H7 (cell line): Measurements from ENCODE around the gene MVK. TPM values are rescaled to one million over a fixed set of nuclear protein-coding genes. Genes with fewer than 3 reads are reported as not detected.
"Not testable (repeated sequence)": the region's sequence is repeated elsewhere in the genome, so short reads cannot be mapped to it uniquely, and the experiment has no call there.

Source experiments
- DNase-seq: peaks from one replicate; pipeline ENCODE4 v3.0.0; 2012
- H3K27me3 ChIP-seq: 2 replicates; pipeline ENCODE4 v1.6.0; 2011; ENCODE audit warnings: mild to moderate bottlenecking, low read length; ENCODE audit not compliant: control insufficient read depth, insufficient read depth
- H3K36me3 ChIP-seq: replicated peaks from 2 replicates; pipeline ENCODE4 v1.5.1; 2011; ENCODE audit warnings: low read length; ENCODE audit not compliant: control insufficient read depth, insufficient read depth
- H3K4me3 ChIP-seq: 2 replicates; pipeline ENCODE4 v1.5.1; 2011; ENCODE audit warnings: low read depth, mild to moderate bottlenecking, control low read depth, low read length, moderate library complexity; ENCODE audit not compliant: insufficient read depth
- total RNA-seq: library from RNA; depleted of rRNA; stranded (reverse); fragments of >200 nt; shearing (Covaris generic); gene quantifications from 2 replicates; pipeline ENCODE4 v1.2.3, GENCODE V29; 2014

MVK gene
- total RNA-seq, 1 experiment from 2014 or later, result 47.1 TPM

GRCh38 chr12:109596418-109597244 is 23.0 kb downstream of the MVK start:
- Histone ChIP-seq H3K36me3 (peaks cover under 1% of the 10 kb centered on the region), H3K27me3 (no peaks in the 10 kb centered on the region), H3K4me3 (no peak overlapping the region)
- peak; percentile 70 for DNase-seq

GRCh38 chr12:109597414-109597794 is 23.8 kb downstream of the MVK start:
- no peaks in the 10 kb centered on the region for H3K27me3 ChIP-seq
- no peaks in the 10 kb centered on the region; the same call in 1 of the 2 replicates for H3K36me3 ChIP-seq
- no peak overlapping the region for H3K4me3 ChIP-seq
- DNase-seq, result no peak

- Histone ChIP-seq H3K36me3 (no peaks in the 10 kb centered on the region; the same call in 1 of the 2 replicates), H3K4me3 (no peak overlapping the region), H3K27me3 (no peaks in the 10 kb centered on the region)
- peak; percentile 98 for DNase-seq
Observed at GRCh38 chr12:109597795-109598427, 24.3 kb downstream of the MVK start.

- Histone ChIP-seq H3K27me3 (no peaks in the 10 kb centered on the region), H3K4me3 (no peak overlapping the region), H3K36me3 (no peaks in the 10 kb centered on the region; the same call in 1 of the 2 replicates)
- DNase-seq, result no peak
Observed at GRCh38 chr12:109598428-109598854, 24.8 kb downstream of the MVK start.

- Histone ChIP-seq H3K27me3 (no peaks in the 10 kb centered on the region), H3K36me3 (no peaks in the 10 kb centered on the region; the same call in 1 of the 2 replicates), H3K4me3 (no peak overlapping the region)
- DNase-seq, result no peak
Observed at GRCh38 chr12:109599087-109599486, 25.5 kb downstream of the MVK start.

- Histone ChIP-seq H3K4me3 (no peak overlapping the region), H3K36me3 (no peaks in the 10 kb centered on the region), H3K27me3 (no peaks in the 10 kb centered on the region)
- DNase-seq, result no peak
Observed at GRCh38 chr12:109600481-109600880, 26.9 kb downstream of the MVK start.

GRCh38 chr12:109600995-109601394 is 27.4 kb downstream of the MVK start:
- Histone ChIP-seq H3K4me3 (no peak overlapping the region), H3K27me3 (no peaks in the 10 kb centered on the region), H3K36me3 (no peaks in the 10 kb centered on the region)
- DNase-seq, result peak; percentile 22

- Histone ChIP-seq H3K27me3 (no peaks in the 10 kb centered on the region), H3K4me3 (no peak overlapping the region), H3K36me3 (no peaks in the 10 kb centered on the region)
- DNase-seq, result no peak
Observed at GRCh38 chr12:109601557-109601956, 28.0 kb downstream of the MVK start.

GRCh38 chr12:109602132-109602531 is 28.5 kb downstream of the MVK start:
- not testable (repeated sequence) for H3K4me3 ChIP-seq, H3K36me3 ChIP-seq, H3K27me3 ChIP-seq, DNase-seq

- DNase-seq, result no peak
- no peak overlapping the region for H3K4me3 ChIP-seq
- no peaks in the 10 kb centered on the region for H3K36me3 ChIP-seq
- H3K27me3 ChIP-seq, result no peaks in the 10 kb centered on the region
Observed at GRCh38 chr12:109604132-109604585, 30.6 kb downstream of the MVK start.

GRCh38 chr12:109605016-109605415 is 31.4 kb downstream of the MVK start:
- Histone ChIP-seq H3K36me3 (no peaks in the 10 kb centered on the region), H3K27me3 (no peaks in the 10 kb centered on the region), H3K4me3 (no peak overlapping the region)
- no peak for DNase-seq

- Histone ChIP-seq H3K36me3 (no peaks in the 10 kb centered on the region), H3K27me3 (no peaks in the 10 kb centered on the region), H3K4me3 (no peak overlapping the region)
- no peak for DNase-seq
Observed at GRCh38 chr12:109605599-109606228, 32.1 kb downstream of the MVK start.

GRCh38 chr12:109606320-109607028 is 32.9 kb downstream of the MVK start:
- H3K36me3 ChIP-seq, result no peaks in the 10 kb centered on the region
- peak; percentile 92 for DNase-seq
- no peaks in the 10 kb centered on the region for H3K27me3 ChIP-seq
- no peak overlapping the region for H3K4me3 ChIP-seq

- no peaks in the 10 kb centered on the region for H3K36me3 ChIP-seq
- DNase-seq, result no peak
- no peak overlapping the region for H3K4me3 ChIP-seq
- no peaks in the 10 kb centered on the region for H3K27me3 ChIP-seq
Observed at GRCh38 chr12:109607618-109608017, 34.0 kb downstream of the MVK start.
